Hematopoietic multipotent progenitor cell treated with erythropoietin and hydrocortisone succinate and interleukin-3 and kit ligand, for 15 days (in vitro differentiated cells): ENCODE results near the gene ZBTB18.

Experiments used
- DNase-seq: peaks from one replicate; pipeline ENCODE4 v3.0.0-alpha.2; 2015; ENCODE audit warnings: low spot score

Gene ZBTB18

DNA sequence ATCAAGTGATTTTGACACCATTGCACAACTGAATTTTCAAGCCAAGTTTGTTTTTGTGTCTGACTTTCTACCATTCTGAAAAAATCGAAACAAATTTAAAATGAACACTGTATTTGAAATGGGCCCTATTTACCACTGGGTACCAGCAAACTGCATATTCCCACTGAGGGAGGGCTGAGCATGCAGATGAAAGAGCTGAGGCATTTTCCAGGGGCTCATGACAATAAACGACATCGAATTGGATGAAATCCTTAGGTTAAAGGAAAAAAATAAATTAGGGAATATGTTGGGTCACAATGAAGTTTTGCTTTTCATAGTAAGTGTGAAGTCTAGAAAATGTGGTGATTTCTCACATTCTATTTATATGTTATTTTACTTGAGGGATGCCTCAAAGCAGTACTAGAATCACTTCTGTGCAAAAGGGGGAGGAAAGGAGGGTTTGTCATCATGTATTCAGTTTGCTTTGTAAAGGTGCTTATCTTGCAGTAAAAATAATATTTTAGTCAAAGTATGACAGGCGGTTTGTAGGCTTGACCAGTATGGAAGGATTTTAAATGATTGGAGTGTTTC is 11.2 kb downstream of the ZBTB18 start:
- no peak for DNase-seq

GRCh38 chr1:244063498-244063897 is 12.4 kb downstream of the ZBTB18 start:
- no peak for DNase-seq

DNA sequence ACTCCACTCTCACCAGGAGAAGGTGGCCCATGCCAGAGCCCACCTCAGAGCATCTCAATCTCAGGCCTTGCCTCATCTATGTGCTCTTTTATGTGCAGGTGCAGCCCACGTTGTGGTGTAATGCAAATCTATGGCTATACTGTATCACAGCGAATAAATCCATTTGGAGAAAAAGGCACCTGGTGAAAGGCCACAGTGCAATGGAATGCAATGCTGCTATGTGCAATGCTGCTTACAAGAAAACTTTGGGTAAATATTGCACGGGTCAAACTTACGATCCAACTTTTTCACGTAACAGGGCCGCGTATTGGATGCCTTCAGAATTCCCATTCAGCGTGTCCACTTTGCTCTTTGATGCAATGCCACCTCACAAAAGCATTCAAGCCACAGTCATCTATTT is 13.5 kb downstream of the ZBTB18 start:
- no peak for DNase-seq

- no peak for DNase-seq
Measured at GRCh38 chr1:244065063-244065793, 14.1 kb downstream of the ZBTB18 start.

DNA sequence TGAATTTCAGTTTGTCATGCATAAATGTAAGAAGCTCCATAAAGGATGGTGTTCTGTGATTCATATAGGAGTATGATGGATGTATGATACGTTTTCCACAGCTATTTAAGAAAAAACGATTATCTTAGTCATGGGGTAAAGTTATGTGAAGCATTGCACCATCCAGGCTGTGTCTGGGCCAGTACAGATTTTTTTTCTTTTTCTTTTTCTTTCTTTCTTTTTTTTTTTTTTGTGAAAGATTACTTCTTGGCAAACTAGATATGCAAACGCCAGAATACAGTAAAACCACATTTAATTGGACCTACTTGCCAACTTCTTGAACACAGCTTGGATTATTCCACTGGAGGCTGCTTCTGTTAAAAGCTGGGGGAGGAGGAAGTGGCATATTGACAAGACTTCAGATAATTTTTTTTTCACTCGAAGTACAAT is 14.9 kb downstream of the ZBTB18 start:
- no peak for DNase-seq

DNA sequence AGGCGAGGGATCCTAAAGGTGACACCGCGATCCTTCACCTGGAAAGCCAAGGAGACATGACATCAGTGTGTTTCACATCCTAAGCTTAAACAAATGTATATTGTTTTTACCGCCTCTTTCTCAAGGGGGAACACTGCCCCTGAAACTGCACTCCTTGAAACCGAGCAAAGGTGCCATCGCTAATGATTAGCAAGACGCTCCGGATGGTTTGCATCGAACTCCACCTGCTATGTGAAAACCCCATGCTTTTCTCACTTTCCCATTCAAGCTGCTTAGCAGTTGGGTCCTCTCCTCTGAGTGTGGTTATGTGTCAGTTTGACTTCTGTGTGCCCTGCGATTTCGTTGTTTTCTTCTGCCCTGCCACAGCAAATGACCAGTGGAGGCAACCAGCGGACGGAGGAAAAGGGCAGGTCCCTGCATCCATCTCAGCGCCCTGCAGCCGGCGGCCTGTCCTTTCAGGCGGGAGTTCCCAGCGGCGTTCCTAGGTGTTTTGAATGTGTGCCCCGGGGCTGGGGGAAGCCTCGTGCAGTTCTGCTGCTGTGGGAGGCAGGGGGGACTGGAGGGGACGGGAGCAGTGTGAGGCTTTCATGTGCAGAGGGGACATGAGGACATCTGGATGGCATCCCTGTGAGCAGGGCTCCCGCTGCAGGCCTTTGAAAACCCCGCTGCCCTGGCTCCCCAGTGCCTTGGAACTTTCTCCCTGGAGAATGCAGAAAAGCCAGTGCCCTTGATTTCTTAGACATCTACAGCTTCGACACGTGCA is 16.1 kb downstream of the ZBTB18 start:
- no peak for DNase-seq

- no peak for DNase-seq
Measured at GRCh38 chr1:244067893-244068292, 16.8 kb downstream of the ZBTB18 start.

GRCh38 chr1:244068567-244068966 is 17.5 kb downstream of the ZBTB18 start:
- no peak for DNase-seq

DNA sequence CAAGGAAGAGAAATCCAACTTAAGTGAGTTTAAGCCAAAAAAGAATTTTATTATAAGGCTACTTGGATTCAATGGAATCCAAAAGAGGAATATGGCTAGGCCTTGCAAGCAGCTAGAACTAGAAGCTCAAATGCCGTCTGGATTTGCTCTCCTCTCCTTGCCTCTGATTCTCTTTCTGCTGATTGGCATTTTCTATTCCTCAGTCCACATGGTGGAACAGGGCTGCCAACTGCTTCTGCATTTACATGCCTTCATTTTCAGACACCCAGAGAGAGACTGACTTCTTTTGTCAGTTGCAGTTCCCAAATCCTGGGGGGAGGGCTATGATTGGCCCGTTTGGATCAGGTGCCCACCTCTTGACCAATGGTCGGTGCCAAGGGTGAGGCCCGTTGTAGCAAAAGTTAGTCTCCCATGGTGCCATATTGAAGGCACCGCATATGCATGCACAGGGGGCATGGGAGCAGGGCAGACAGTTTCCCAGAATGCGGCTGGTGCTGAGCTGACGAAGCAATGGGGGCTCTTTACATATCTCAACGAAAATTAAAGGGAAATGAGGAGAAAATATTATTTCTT is 18.3 kb downstream of the ZBTB18 start:
- no peak for DNase-seq

GRCh38 chr1:244074559-244075171 is 23.6 kb downstream of the ZBTB18 start:
- no peak for DNase-seq

- no peak for DNase-seq
Measured at GRCh38 chr1:244075247-244075722, 24.2 kb downstream of the ZBTB18 start.

- no peak for DNase-seq
Measured at GRCh38 chr1:244076740-244077139, 25.7 kb downstream of the ZBTB18 start.

- no peak for DNase-seq
Measured at GRCh38 chr1:244077473-244078220, 26.6 kb downstream of the ZBTB18 start.

DNA sequence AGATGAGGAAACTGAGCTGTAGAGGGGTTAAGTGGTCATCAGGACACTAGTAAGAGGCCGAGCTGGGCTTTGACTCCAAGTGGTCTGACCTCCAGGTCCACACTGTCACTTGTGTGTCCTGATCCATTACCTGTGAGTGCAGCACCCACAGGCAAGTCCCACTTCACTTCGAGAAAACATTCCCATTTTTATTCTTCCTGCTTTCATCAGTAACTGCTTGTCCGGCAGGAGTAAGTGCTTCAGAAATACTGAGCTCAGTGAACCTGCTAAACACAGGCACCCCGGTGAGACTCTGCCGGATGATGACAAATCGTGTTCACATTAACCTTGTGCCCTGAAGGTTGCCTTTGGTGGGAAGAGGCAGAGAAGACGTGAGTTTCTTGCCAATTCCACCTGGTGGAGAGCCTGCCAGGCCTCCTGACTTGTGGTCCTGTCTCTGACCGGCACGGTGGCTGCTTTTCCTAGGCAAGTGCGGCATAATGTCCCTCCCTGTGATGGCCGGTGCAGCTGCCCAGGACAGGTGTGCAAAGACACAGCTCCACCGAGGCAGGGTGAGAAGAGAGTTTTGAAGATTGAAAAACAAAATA is 29.4 kb downstream of the ZBTB18 start:
- no peak for DNase-seq

DNA sequence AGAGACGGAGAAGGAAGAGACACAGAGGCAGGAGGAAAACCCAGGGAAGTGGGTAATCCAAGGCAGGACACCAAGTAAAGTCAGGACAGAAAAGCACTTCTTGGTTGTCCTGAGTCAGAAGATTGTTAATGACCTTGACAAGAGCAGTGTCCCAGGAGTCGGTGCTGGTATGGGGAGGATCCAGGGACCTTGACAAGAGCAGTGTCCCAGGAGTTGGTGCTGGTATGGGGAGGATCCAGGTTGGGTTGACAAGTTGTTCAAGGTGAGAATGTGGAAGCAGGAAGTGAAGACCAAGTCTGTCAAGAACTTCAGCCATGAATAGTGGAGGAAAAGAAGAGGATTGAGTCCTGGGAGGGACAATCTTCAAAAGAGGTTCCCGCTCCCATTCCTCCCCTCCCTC is 31.9 kb downstream of the ZBTB18 start:
- DNase-seq: no peak

DNA sequence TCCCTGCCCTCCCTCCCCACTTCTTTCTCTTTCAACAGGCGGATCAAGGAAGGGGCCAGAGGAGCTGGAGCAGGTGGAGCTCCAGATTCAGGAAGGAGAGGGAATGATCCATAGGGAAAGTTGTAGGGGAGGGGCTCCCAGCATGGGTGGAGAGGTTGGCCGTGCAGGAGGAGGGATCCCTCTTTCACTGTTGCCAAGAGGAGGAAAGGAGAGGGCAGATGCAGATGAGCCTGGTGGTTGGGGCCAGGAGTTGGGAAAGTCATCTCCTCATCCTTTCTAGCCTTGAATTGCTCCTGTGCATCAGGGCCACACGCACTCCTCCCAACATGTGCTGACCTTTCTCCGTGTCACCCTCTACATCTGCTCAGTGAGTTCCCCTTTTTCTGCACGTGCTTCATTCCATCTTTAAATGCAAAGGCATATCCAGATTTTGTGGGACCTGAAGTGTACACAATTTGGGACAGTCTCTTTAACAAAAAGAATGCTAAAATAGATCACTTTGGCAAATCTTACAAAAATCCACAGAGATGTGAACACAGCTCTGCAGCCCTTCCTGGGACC is 32.4 kb downstream of the ZBTB18 start:
- DNase-seq: no peak

- no peak for DNase-seq
Measured at GRCh38 chr1:244084763-244085162, 33.7 kb downstream of the ZBTB18 start.

GRCh38 chr1:244085891-244086290 is 34.8 kb downstream of the ZBTB18 start:
- DNase-seq: no peak

DNA sequence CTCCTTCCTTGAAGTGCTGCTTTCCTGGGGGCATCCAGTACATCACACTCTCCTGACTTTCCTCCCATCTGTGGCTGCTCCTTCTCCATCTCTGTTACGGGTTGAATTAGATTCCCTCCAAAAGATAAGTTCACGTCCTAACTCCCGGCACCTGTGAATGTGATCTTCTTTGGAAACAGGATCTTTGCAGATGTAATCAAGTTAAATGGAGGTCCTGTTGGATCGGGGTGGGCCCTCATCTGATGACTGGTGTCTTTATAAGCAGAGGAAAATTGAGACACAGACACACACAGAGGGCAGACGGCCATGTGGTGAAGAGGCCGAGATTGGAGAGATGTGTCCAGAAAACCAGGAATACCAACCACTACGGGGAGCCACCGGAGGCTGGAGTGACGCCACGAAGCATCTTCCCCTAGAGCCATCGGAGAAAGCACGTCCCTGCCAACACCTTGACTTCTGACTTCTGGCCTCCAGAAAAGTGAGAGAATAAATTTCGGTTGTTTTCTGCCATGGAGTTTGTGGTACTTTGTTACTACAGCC is 36.0 kb downstream of the ZBTB18 start:
- DNase-seq: no peak

DNA sequence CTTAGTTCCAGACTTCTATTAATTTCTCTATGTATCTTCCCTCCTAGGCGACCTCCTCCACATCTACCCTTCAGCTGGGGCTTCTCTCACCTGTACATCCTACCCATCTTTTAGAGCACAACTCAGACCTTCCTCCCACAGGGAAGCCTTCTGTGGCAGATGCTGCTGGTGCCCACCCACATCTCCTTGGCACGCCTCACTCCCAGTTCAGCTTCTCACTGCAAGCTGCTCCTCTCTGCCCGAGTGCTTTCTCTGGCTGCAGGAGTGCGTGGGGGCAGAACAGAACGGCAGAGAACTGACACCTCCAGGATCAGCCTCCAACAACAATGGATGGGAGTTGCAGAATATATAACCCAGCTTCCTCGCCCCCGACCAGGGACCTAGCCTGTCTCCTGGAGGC is 36.5 kb downstream of the ZBTB18 start:
- DNase-seq: no peak

- DNase-seq: no peak
Measured at GRCh38 chr1:244088161-244088560, 37.1 kb downstream of the ZBTB18 start.
